Mucosa of descending colon (tissue), 3 donors: ENCODE results near the gene RNF166. TPM values are rescaled to one million over a fixed set of nuclear protein-coding genes. Genes with fewer than 3 reads are reported as not detected.

Experiments
- ATAC-seq: fragments of 200-7000 bp; cut with Tn5 transposase; one replicate; pipeline ENCODE4 v1.9.1; 2020; ENCODE audit warnings: mild to moderate bottlenecking, moderate library complexity
- DNase-seq, 3 donors: peaks; one replicate each; pipeline ENCODE4 v3.0.0-alpha.2; 2020
- H3K36me3 ChIP-seq: fragments of 200-600 bp; one replicate; pipeline ENCODE4 v1.8.0; 2021; ENCODE audit warnings: low read depth, mild to moderate bottlenecking
- H3K4me1 ChIP-seq: fragments of 200-600 bp; one replicate; pipeline ENCODE4 v1.8.0; 2021; ENCODE audit warnings: low read depth, mild to moderate bottlenecking
- H3K4me3 ChIP-seq: fragments of 200-600 bp; one replicate; pipeline ENCODE4 v1.8.0; 2021; ENCODE audit warnings: mild to moderate bottlenecking
- H3K9me3 ChIP-seq: fragments of 200-600 bp; one replicate; pipeline ENCODE4 v1.8.0; 2021; ENCODE audit warnings: mild to moderate bottlenecking
- CTCF ChIP-seq: fragments of 200-600 bp; IDR thresholded peaks from one replicate; pipeline ENCODE4 v1.8.0; 2022; ENCODE audit warnings: antibody characterized with exemption, mild to moderate bottlenecking
- intact Hi-C, 2 donors: fragments of 100-400 bp; cut with DNase I in 1 of 2; cut with micrococcal nuclease in 1 of 2; formaldehyde crosslinking; loops; one replicate each; pipeline versions ENCODE4 v1.11.0 to v1.11.1; 2022; cut with DNase I, micrococcal nuclease
- total RNA-seq, 3 donors: library from RNA; stranded (reverse); fragmentation: NEBNext Ultra II Directional in 2 of 3; extraction: Animal tissue kit (Norgen Biotek cat#: 25700) in 2 of 3; gene quantifications; one replicate each; pipeline versions ENCODE4 v1.2.1 to v1.2.4, GENCODE V29; 2021 to 2023
- donor health status: DM: no; HTN: no; CAD: no; lungs with moderate emphysema.
- donor health status: DM: no; HTN: no; CAD: no.
- donor health status: DM: no; HTN: yes; CAD: no.

The RNF166 gene
- total RNA-seq, 3 donors from 2014 or later = 9.5 to 22.8 (median 15.1) TPM

GRCh38 chr16:88667461-88667860, 38.7 kb downstream of the RNF166 start:
- no peaks in the 10 kb centered on the region for H3K9me3 ChIP-seq
- ATAC-seq = no peak
- H3K4me1 ChIP-seq = peaks cover 3% of the 10 kb centered on the region
- no peaks in the 10 kb centered on the region for H3K36me3 ChIP-seq
- TF ChIP-seq CTCF = no peak
- no peak for DNase-seq
- H3K4me3 ChIP-seq = no peak overlapping the region
- intact Hi-C loops = no loop called here

GRCh38 chr16:88665570-88665969, 40.6 kb downstream of the RNF166 start:
- ATAC-seq = no peak

GRCh38 chr16:88665148-88665547, 41.1 kb downstream of the RNF166 start:
- Histone ChIP-seq H3K9me3 (no peaks in the 10 kb centered on the region), H3K4me1 (peaks cover 7% of the 10 kb centered on the region), H3K36me3 (no peaks in the 10 kb centered on the region), H3K4me3 (no peak overlapping the region)
- no peak for TF ChIP-seq CTCF
- intact Hi-C loops = no loop called here
- DNase-seq (no peak), ATAC-seq (no peak)

More at GRCh38 chr16:88665570-88665969, 40.6 kb downstream of the RNF166 start:
- TF ChIP-seq CTCF = no peak
- DNase-seq = no peak
- intact Hi-C loops = no loop called here
- Histone ChIP-seq H3K4me1 (peaks cover 7% of the 10 kb centered on the region), H3K36me3 (no peaks in the 10 kb centered on the region), H3K4me3 (no peak overlapping the region), H3K9me3 (no peaks in the 10 kb centered on the region)

- Histone ChIP-seq H3K36me3 (no peaks in the 10 kb centered on the region), H3K4me1 (peaks cover 9% of the 10 kb centered on the region), H3K4me3 (peak within 1 kb of the TSS; percentile 83), H3K9me3 (no peaks in the 10 kb centered on the region)
- intact Hi-C loops = no loop called here
- ATAC-seq (peak; percentile 97), DNase-seq (peak; percentile 96 to 99 (median 97))
- TF ChIP-seq CTCF = no peak
These were observed 43.2 kb downstream of the RNF166 start, which contains the start of gene MVD for GRCh38 chr16:88662843-88663606. MVD (minus strand) TSS chr16:88663091; CDS start chr16:88663080, 11 bp downstream.

GRCh38 chr16:88662222-88662842, 43.9 kb downstream of the RNF166 start:
- intact Hi-C loops = no loop called here
- peak; percentile 52 to 65 (median 55) for DNase-seq
- Histone ChIP-seq H3K36me3 (no peaks in the 10 kb centered on the region), H3K4me3 (peak overlapping the region; percentile 83), H3K9me3 (no peaks in the 10 kb centered on the region), H3K4me1 (peaks cover 9% of the 10 kb centered on the region)
- TF ChIP-seq CTCF = no peak
- ATAC-seq = peak; percentile 6
